ENCODE data around the gene WDFY4.

Gene WDFY4

GRCh38 chr10:48856855-48857254, 172.2 kb downstream of the WDFY4 start:
- Histone ChIP-seq H3K27me3 (ENCODE audit: insufficient read depth, low read depth, severe bottlenecking) (no peaks in the 10 kb centered on the region), H3K27ac (no peak overlapping the region), H3K4me3 (ENCODE audit: low read depth, low read length) (no peak overlapping the region), H3K36me3 (no peaks in the 10 kb centered on the region), H3K9me3 (ENCODE audit: severe bottlenecking) (no peaks in the 10 kb centered on the region)
- no peak for TF ChIP-seq CTCF (IDR thresholded peaks at IDR 0.05; ENCODE audit: low read depth, low read length)
- DNase-seq = no peak

GRCh38 chr10:48872234-48872633, 187.6 kb downstream of the WDFY4 start:
- DNase-seq = no peak
- no peak overlapping the region for H3K27ac ChIP-seq
- H3K36me3 ChIP-seq = no peaks in the 10 kb centered on the region
- no peak overlapping the region for H3K4me3 ChIP-seq (ENCODE audit: low read depth, low read length)
- no peaks in the 10 kb centered on the region for H3K9me3 ChIP-seq (ENCODE audit: severe bottlenecking)
- no peak for TF ChIP-seq CTCF (IDR thresholded peaks at IDR 0.05; ENCODE audit: low read depth, low read length)
- no peaks in the 10 kb centered on the region for H3K27me3 ChIP-seq (ENCODE audit: insufficient read depth, low read depth, severe bottlenecking)

GRCh38 chr10:48878091-48878490, 193.4 kb downstream of the WDFY4 start:
- no peak for DNase-seq
- no peaks in the 10 kb centered on the region for H3K27me3 ChIP-seq (ENCODE audit: insufficient read depth, low read depth, severe bottlenecking)
- H3K36me3 ChIP-seq = no peaks in the 10 kb centered on the region
- H3K27ac ChIP-seq = no peak overlapping the region
- TF ChIP-seq CTCF (IDR thresholded peaks at IDR 0.05; ENCODE audit: low read depth, low read length) = no peak
- no peaks in the 10 kb centered on the region for H3K9me3 ChIP-seq (ENCODE audit: severe bottlenecking)
- no peak overlapping the region for H3K4me3 ChIP-seq (ENCODE audit: low read depth, low read length)

GRCh38 chr10:48879451-48879850, 194.8 kb downstream of the WDFY4 start:
- no peak overlapping the region for H3K4me3 ChIP-seq (ENCODE audit: low read depth, low read length)
- no peak for TF ChIP-seq CTCF (IDR thresholded peaks at IDR 0.05; ENCODE audit: low read depth, low read length)
- H3K27ac ChIP-seq = no peak overlapping the region
- H3K27me3 ChIP-seq (ENCODE audit: insufficient read depth, low read depth, severe bottlenecking) = no peaks in the 10 kb centered on the region
- DNase-seq = no peak
- H3K36me3 ChIP-seq = no peaks in the 10 kb centered on the region
- H3K9me3 ChIP-seq (ENCODE audit: severe bottlenecking) = no peaks in the 10 kb centered on the region

DNA sequence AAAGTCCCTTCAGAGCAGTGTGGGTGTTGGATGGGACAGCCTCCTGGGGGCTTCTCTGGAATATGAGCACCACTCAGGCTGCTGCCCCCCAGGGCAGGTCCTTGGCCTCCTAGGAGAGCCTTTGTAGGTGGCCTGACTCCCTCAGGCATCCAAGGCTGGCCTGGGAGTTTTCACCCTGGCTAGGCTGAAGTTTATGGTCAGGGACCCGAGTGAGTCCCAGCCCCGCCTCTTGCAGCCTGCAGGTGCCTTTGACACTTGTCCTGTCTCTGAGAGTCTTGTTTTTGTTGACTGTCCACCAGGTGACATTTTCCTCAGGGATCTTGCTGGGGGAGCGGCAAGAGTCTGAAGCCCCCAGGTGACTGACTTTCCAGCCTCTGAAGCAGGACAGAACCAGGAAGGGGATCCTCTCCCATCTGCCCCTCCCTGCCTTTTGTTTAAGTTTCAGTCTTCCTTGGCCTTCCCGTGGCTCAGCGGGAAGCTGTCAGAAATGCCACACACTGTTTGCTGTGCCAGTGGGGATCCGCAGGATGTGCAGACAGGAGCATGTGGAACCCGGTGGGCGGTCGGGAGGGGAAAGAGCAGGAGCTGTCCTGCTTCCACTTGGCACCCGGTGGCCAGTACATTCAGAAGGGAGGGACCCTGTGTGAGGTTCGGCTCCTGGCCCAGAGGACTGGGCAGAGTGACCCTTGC, 195.5 kb downstream of the WDFY4 start:
- no peak for DNase-seq
- H3K36me3 ChIP-seq = no peaks in the 10 kb centered on the region
- no peak overlapping the region for H3K4me3 ChIP-seq (ENCODE audit: low read depth, low read length)
- H3K27ac ChIP-seq = no peak overlapping the region
- no peaks in the 10 kb centered on the region for H3K9me3 ChIP-seq (ENCODE audit: severe bottlenecking)
- no peaks in the 10 kb centered on the region for H3K27me3 ChIP-seq (ENCODE audit: insufficient read depth, low read depth, severe bottlenecking)
- TF ChIP-seq CTCF (IDR thresholded peaks at IDR 0.05; ENCODE audit: low read depth, low read length) = no peak

GRCh38 chr10:48881937-48882336, 197.3 kb downstream of the WDFY4 start:
- no peak for TF ChIP-seq CTCF (IDR thresholded peaks at IDR 0.05; ENCODE audit: low read depth, low read length)
- Histone ChIP-seq H3K4me3 (ENCODE audit: low read depth, low read length) (no peak overlapping the region), H3K27me3 (ENCODE audit: insufficient read depth, low read depth, severe bottlenecking) (no peaks in the 10 kb centered on the region), H3K9me3 (ENCODE audit: severe bottlenecking) (no peaks in the 10 kb centered on the region), H3K27ac (no peak overlapping the region), H3K36me3 (no peaks in the 10 kb centered on the region)
- DNase-seq = no peak
